HG02678 (cell line): ENCODE results near the gene CCDC160.

Source experiments
- ATAC-seq: cut with Tn5 transposase; IDR thresholded peaks from one replicate; pipeline ENCODE4 v1.9.1; 2021; ENCODE audit warnings: mild to moderate bottlenecking, moderate library complexity; ENCODE audit not compliant: unreplicated experiment

CCDC160 gene

DNA sequence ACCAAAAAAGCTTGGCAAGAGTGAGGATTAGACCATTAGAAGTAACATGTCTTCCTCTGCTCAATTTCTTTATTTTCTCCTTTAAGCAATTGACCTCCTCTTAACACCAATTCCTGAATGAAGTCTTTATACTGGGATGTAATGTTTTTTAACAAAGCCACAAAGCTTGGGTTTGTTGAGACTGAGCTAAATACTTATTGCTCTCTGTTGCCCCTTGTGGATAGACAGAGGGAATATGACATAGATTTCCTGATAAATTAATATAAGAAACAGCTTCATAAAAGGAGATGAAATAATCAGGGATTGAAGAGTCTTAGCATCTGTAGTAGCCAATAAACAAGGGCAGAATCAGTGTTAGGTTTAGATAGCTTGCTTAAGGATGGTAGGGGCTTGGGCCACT, 57.6 kb downstream of the CCDC160 start:
- no peak for ATAC-seq
